Measurements from ENCODE around the gene CENPW. TPM values are rescaled to one million over a fixed set of nuclear protein-coding genes. Genes with fewer than 3 reads are reported as not detected.

The CENPW gene
- total and polyA plus RNA-seq, 2 of the 4 experiments (the other 2 are of a cell fraction): 8.2 to 19.3 TPM

DNA sequence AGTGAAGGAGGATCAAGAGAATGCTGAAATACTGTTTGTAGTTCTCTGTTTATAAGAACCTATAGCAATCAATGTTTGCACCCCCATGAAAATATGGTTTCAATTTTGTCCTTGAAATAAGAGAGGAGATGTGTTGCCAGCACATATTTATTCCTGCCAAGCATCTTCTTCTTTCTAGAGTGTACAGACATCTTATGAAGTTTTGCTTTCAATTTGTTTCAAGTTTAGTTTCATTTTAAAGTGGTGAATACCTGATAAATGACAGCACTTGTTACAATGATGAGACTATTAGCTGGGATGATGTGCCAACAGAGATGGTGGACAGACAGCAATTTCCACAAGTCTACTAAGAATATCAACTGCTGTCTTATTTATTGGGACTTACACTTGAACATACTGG, 39.2 kb upstream of the CENPW start:
- H3K9ac ChIP-seq (ENCODE audit: low read depth, low read length): no peak overlapping the region
- H3K27me3 ChIP-seq (ENCODE audit: control insufficient read depth, insufficient read depth, low read length): no peaks in the 10 kb centered on the region
- H3K9me1 ChIP-seq (ENCODE audit: insufficient read depth, low read length): no peaks in the 10 kb centered on the region
- H2BK120ac ChIP-seq (ENCODE audit: low read depth, low read length): no peak overlapping the region
- no peak overlapping the region for H4K8ac ChIP-seq (ENCODE audit: low read depth in 2 of 2, low read length in 2 of 2)
- no peak overlapping the region for H3K18ac ChIP-seq (ENCODE audit: low read depth, low read length)
- ChIA-PET CTCF (no interaction called here), POLR2A (ENCODE audit: unreplicated experiment) (no interaction called here)
- H3K9me3 ChIP-seq (ENCODE audit: control insufficient read depth, insufficient read depth, low read length): no peaks in the 10 kb centered on the region
- no peak overlapping the region for H3K4me3 ChIP-seq (ENCODE audit: insufficient read depth, low read depth, low read length)
- H2BK5ac ChIP-seq (ENCODE audit: low read depth, low read length, poor library complexity, severe bottlenecking): no peak overlapping the region
- no peak overlapping the region for H4K91ac ChIP-seq (ENCODE audit: insufficient read depth, low read depth, low read length)
- H2AK9ac ChIP-seq (replicated peaks; ENCODE audit: low read depth, low read length, poor library complexity): no peak overlapping the region
- no peak overlapping the region for H3K27ac ChIP-seq (ENCODE audit: insufficient read depth, low read length)
- DNase-seq (no peak), ATAC-seq (ENCODE audit: low read depth) (no peak)
- no peak overlapping the region for H3K4ac ChIP-seq (ENCODE audit: low read depth, low read length)
- H2AFZ ChIP-seq (replicated peaks; ENCODE audit: low read length, poor library complexity): no peak overlapping the region
- no peak overlapping the region for H3K56ac ChIP-seq (ENCODE audit: extremely low read depth, insufficient read depth, low read length)
- intact Hi-C loops (cut with micrococcal nuclease) (no loop called here), in situ Hi-C loops (cut with MboI; ENCODE audit: low sequenced_read_pairs) (no loop called here), dilution Hi-C loops (cut with HindIII; ENCODE audit: low sequenced_read_pairs, unreplicated experiment) (no loop called here)
- H3K36me3 ChIP-seq (ENCODE audit: control insufficient read depth, insufficient read depth, low read length): no peaks in the 10 kb centered on the region
- H2BK15ac ChIP-seq (ENCODE audit: low read depth, low read length): no peak overlapping the region
- H2AK5ac ChIP-seq (ENCODE audit: low read depth, low read length): no peak overlapping the region
- no peak overlapping the region for H3K23ac ChIP-seq (ENCODE audit: low read depth, low read length)
- no peaks in the 10 kb centered on the region for H3K4me1 ChIP-seq (ENCODE audit: control insufficient read depth, insufficient read depth, low read length)
- no peaks in the 10 kb centered on the region for H3K79me1 ChIP-seq (ENCODE audit: low read depth in 1 of 2, low read length in 2 of 2)
- no peak overlapping the region for H3K14ac ChIP-seq (replicated peaks; ENCODE audit: low read depth, low read length)
- H3K4me2 ChIP-seq (ENCODE audit: low read depth, low read length): no peak overlapping the region
- H4K20me1 ChIP-seq (ENCODE audit: insufficient read depth, low read length): no peaks in the 10 kb centered on the region
- TF ChIP-seq MAFK (IDR thresholded peaks at IDR 0.05; ENCODE audit: low read depth, low read length): no peak
- no peak for TF ChIP-seq BHLHE40 (IDR thresholded peaks at IDR 0.05; ENCODE audit: low read depth, low read length)
- no peak for TF ChIP-seq RFX5 (IDR thresholded peaks at IDR 0.05; ENCODE audit: low read depth, low read length)
- no peak for TF ChIP-seq MAZ (IDR thresholded peaks at IDR 0.05; ENCODE audit: borderline replicate concordance, low read depth, low read length)
- TF ChIP-seq CHD1 (IDR thresholded peaks at IDR 0.05; ENCODE audit: low read depth, low read length): no peak
- TF ChIP-seq RCOR1 (IDR thresholded peaks at IDR 0.05; ENCODE audit: insufficient replicate concordance, low read length): no peak
- no peak for TF ChIP-seq CTCF (conservative IDR thresholded peaks at IDR 0.05; ENCODE audit: low read depth, low read length)
- no peak for TF ChIP-seq SMC3 (IDR thresholded peaks at IDR 0.05; ENCODE audit: low read depth, low read length)
- no peak for TF ChIP-seq POLR2A (IDR thresholded peaks at IDR 0.05; ENCODE audit: low read depth, low read length)
- TF ChIP-seq, protein P1, sequence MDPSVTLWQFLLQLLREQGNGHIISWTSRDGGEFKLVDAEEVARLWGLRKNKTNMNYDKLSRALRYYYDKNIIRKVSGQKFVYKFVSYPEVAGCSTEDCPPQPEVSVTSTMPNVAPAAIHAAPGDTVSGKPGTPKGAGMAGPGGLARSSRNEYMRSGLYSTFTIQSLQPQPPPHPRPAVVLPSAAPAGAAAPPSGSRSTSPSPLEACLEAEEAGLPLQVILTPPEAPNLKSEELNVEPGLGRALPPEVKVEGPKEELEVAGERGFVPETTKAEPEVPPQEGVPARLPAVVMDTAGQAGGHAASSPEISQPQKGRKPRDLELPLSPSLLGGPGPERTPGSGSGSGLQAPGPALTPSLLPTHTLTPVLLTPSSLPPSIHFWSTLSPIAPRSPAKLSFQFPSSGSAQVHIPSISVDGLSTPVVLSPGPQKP (IDR thresholded peaks at IDR 0.05; ENCODE audit: borderline replicate concordance, low read depth, low read length): no peak
- TF ChIP-seq NFE2L2 (IDR thresholded peaks at IDR 0.05; ENCODE audit: low read depth, low read length): no peak
- TF ChIP-seq CEBPB (IDR thresholded peaks at IDR 0.05; ENCODE audit: low read depth, low read length): no peak
- no peak for TF ChIP-seq FOS (IDR thresholded peaks at IDR 0.05; ENCODE audit: low read depth, low read length)
- no peak for TF ChIP-seq RAD21 (IDR thresholded peaks at IDR 0.05; ENCODE audit: low read length)
- TF ChIP-seq MXI1 (IDR thresholded peaks at IDR 0.05; ENCODE audit: borderline replicate concordance, low read depth, low read length): no peak
- no peak for TF ChIP-seq USF2 (IDR thresholded peaks at IDR 0.05; ENCODE audit: low read depth, low read length)
- no peak overlapping the region for H2BK20ac ChIP-seq (ENCODE audit: low read depth, low read length)
- no TSS peak for BruUV-seq (replicated peaks)
- no peak overlapping the region for H4K5ac ChIP-seq (ENCODE audit: low read depth, low read length)

Data from IMR-90 (cell line).